ENCODE results near the gene C15orf40. TPM values are rescaled to one million over a fixed set of nuclear protein-coding genes. Genes with fewer than 3 reads are reported as not detected.

Gene C15orf40
- 38.6 to 58.6 TPM (median 48.9 TPM) in 5 replicates for total RNA-seq (2022; extraction: Qiagen RNA extraction; ENCODE audit: low read depth)

GRCh38 chr15:83011271-83012075 lies at the start of gene C15orf40:
C15orf40 (minus strand) TSS chr15:83011639; CDS start chr15:83011607, 32 bp downstream.

GRCh38 chr15:82985688-82986441 lies 25.6 kb downstream of the C15orf40 start, which contains the start of gene RAMAC:
RAMAC (plus strand) TSS chr15:82986210; CDS start chr15:82989019, 2,809 bp downstream.

GRCh38 chr15:82952158-82953081 lies 59.0 kb downstream of the C15orf40 start, which contains the start of gene HOMER2:
HOMER2 (minus strand) TSS chr15:82952720; CDS start chr15:82952535, 185 bp downstream.

Other genes with a start within 250 kb of the C15orf40 start
- not detected in 5 replicates for gene FSD2, start 205.6 kb downstream of the C15orf40 start, total RNA-seq (2022; extraction: Qiagen RNA extraction; ENCODE audit: low read depth)
- 6.4 to 6.8 TPM (median 6.7 TPM) in 5 replicates for gene WHAMM, start 202.0 kb downstream of the C15orf40 start, total RNA-seq (2022; extraction: Qiagen RNA extraction; ENCODE audit: low read depth)
- 11.0 to 13.1 TPM (median 11.2 TPM) in 5 replicates for gene HOMER2, start 58.9 kb downstream of the C15orf40 start, total RNA-seq (2022; extraction: Qiagen RNA extraction; ENCODE audit: low read depth)
- gene RAMAC, start 25.4 kb downstream of the C15orf40 start, total RNA-seq (2022; extraction: Qiagen RNA extraction; ENCODE audit: low read depth), result 35.7 to 58.7 TPM (median 44.8 TPM) in 5 replicates
- gene BTBD1, start 55.6 kb upstream of the C15orf40 start, total RNA-seq (2022; extraction: Qiagen RNA extraction; ENCODE audit: low read depth), result 39.0 to 62.3 TPM (median 56.4 TPM) in 5 replicates
- 0.19 to 0.31 TPM (median 0.28 TPM) in 3 of 5 replicates, not detected in the others for gene TM6SF1, start 96.0 kb upstream of the C15orf40 start, total RNA-seq (2022; extraction: Qiagen RNA extraction; ENCODE audit: low read depth)
- gene HDGFL3, start 196.2 kb upstream of the C15orf40 start, total RNA-seq (2022; extraction: Qiagen RNA extraction; ENCODE audit: low read depth), result 51.2 to 81.8 TPM (median 55.6 TPM) in 5 replicates